Coronary artery (tissue), 2 donors: ENCODE results near the gene ARTN.

Experiments
- DNase-seq: peaks from one replicate; pipeline ENCODE4 v3.0.0-alpha.2; 2017; ENCODE audit warnings: low spot score
- H3K27ac ChIP-seq, 2 donors: fragments of 200-600 bp; sonication (generic); one replicate each; pipeline ENCODE4 v1.5.1; 2016 to 2019
- H3K4me3 ChIP-seq: fragments of 200-600 bp; sonication (generic); 2 replicates; pipeline ENCODE4 v1.5.1; 2016; ENCODE audit warnings: mild to moderate bottlenecking, moderate library complexity
- TF ChIP-seq, protein P1 (sequence below): fragments of 200-600 bp; sonication (generic); IDR thresholded peaks from one replicate; pipeline ENCODE4 v1.5.1; 2019; ENCODE audit warnings: antibody characterized with exemption

The ARTN gene

DNA sequence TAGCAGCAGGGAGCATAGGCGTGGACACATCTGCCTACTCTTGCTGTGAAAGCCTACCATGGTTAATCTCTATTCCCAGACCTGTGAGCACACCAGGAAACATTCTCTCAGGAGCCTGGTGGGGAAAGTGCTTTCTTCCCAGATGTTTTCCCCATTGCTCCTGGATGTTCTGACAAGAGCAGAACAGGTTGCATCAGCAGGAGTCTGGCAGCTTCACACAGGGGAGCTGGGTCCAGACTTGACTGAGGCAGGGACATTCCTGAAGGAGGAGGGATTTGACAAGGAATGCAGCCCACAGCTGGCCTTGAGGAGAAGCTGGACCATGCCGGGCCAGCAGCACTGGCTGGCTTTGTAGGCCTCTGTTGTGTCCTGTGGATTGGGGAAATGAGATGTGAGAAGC lies 21.0 kb upstream of the ARTN start:
- Histone ChIP-seq H3K27ac (no peak overlapping the region), H3K4me3 (no peak overlapping the region)
- TF ChIP-seq, protein P1, sequence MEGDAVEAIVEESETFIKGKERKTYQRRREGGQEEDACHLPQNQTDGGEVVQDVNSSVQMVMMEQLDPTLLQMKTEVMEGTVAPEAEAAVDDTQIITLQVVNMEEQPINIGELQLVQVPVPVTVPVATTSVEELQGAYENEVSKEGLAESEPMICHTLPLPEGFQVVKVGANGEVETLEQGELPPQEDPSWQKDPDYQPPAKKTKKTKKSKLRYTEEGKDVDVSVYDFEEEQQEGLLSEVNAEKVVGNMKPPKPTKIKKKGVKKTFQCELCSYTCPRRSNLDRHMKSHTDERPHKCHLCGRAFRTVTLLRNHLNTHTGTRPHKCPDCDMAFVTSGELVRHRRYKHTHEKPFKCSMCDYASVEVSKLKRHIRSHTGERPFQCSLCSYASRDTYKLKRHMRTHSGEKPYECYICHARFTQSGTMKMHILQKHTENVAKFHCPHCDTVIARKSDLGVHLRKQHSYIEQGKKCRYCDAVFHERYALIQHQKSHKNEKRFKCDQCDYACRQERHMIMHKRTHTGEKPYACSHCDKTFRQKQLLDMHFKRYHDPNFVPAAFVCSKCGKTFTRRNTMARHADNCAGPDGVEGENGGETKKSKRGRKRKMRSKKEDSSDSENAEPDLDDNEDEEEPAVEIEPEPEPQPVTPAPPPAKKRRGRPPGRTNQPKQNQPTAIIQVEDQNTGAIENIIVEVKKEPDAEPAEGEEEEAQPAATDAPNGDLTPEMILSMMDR, result no peak
- no peak for DNase-seq

DNA sequence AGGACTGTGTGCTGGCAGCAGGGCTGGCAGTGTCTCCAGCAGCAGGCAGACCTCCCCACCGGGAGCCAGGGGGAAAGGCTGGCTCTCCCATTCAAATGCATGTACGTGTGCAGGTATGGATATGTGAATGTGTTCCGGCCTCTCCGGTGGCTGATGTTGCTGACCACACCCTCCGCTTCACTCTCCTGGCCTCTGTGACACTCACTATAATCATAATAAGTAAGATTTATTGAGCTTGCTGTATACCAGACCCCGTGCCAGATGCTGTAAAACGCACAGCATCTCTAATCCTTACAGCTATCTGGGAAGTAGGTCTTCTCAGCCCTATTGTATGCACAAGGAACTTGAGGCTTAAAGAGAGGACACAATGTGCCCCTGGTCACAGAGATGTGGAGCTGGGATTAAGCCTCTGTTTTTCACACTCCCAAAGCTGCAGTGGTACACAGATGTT lies 20.5 kb upstream of the ARTN start:
- H3K27ac ChIP-seq, result no peak overlapping the region
- TF ChIP-seq, protein P1, result no peak
- H3K4me3 ChIP-seq, result no peak overlapping the region
- DNase-seq, result peak; percentile 66

DNA sequence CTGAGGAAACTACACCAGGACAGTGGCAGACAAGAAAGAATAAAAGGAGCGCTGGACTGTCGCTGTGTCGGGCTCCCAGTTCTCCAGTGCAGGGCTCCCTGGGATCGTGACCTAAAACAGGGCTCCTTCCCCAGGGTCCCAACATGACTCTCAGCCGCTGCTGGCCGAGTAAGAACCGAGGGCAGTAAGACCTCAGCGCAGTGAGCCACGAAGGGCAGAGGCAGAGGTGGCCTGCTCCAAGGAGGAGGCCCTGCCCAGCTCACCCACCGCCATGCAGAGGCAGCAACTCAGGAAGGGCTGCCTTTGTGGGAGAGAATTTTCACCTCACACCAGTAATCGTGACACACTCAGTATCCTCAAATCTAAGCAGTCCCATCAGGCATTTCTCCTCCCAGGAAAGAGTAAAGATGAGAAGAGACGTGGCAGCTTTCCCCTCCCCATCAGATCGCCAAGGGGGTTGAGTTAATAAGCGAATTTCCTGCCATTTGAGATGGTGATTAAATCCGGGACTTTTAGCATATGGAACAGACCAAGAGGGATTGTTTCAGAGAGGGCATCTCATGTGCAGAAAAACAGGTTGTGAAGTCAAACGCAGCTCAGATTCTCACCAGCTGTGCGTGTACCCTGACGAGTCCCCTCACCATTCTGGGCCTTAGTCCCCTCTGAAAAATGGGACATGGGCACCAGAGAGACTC lies 19.8 kb upstream of the ARTN start:
- DNase-seq, result no peak
- Histone ChIP-seq H3K4me3 (no peak overlapping the region), H3K27ac (no peak overlapping the region)
- TF ChIP-seq, protein P1, result no peak

DNA sequence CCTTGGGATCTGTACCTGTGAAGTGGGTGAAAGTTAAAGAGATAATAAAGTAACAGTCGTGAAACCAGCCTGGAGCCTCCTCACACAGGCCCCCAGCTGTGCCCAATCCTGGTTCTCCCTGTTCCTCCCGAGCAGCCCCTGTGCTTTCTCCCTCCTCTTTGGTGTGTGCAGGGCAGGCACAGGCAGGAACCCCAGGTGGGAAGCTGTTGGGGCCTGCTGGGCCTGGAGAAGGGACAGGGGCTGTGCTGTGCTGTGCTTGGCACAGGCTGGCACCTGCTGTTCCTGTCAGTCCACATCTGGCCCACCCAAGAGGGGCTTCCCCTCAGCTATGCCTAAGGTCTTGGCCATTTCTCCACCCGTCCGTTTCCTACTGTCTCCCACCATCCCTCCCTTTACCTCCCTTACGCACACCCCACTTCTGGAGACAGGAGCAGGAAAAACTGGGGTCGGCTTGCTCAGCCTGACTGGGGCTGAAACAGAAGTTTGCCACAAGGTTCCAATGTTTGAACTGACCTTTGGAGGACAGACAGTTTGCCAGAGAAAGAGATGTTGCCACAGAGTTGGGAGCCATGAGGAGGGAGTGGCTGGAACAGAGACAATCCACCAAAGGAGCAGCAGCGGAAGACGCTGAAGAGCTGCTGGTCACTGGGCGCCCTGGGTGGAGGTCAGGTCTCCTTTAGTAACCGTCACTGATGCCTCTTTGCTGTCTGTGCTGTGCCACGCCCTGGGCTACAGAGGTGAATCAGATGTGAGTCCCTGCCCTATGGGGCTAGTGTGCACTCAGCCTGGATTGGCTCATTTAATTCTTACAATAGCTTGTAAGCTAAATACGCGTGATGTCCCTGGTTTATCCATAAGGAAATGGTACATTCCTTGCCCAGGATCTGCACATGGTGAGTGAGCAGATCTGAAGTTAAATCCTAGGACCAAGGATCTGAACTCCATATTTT lies 18.8 kb upstream of the ARTN start:
- TF ChIP-seq, protein P1, result no peak
- Histone ChIP-seq H3K27ac (no peak overlapping the region), H3K4me3 (no peak overlapping the region)
- DNase-seq, result no peak

DNA sequence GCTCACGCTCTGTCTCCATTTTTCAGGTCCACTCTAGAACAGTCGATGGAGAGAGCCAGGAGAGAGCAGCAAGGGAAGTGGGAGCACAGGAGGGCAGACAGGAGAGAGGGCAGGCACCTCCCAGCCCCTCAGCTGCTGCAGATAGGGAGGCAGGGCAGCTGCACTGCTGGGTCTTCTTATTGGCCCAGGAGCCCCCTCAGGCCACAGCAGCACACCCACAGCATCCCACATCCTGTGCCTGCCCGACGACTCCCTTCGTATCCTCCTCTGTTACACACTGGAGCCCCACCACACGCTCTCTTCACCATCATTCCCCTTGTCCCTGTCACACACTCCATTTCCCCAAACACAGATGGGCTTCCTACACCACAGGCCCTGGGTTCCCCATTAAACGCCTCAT lies 13.7 kb upstream of the ARTN start:
- Histone ChIP-seq H3K27ac (no peak overlapping the region), H3K4me3 (no peak overlapping the region)
- TF ChIP-seq, protein P1, result no peak
- DNase-seq, result no peak

DNA sequence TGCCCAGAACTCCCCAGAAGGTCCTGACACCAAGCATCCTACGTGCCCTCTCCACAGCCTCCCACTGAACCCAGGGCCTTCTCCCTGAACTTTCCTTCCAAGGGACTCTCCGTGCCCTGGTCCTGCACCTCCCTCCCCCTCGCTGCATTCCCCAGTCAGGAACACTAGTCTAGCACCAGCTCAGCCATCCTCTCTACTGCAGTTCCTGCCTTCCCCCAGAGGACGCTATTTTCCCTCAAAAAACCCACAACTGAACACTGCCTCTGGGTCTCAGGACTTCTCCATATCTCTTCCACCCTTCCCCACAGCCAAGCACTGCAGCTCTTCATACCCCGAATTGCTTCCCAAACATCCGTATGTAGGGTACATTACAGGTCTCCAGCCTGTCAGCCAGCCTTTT lies 12.6 kb upstream of the ARTN start:
- Histone ChIP-seq H3K4me3 (no peak overlapping the region), H3K27ac (no peak overlapping the region)
- DNase-seq, result no peak
- TF ChIP-seq, protein P1, result no peak
